ENCODE data around the gene PREX1. TPM values are rescaled to one million over a fixed set of nuclear protein-coding genes. Genes with fewer than 3 reads are reported as not detected.

PREX1 gene
- total and polyA plus RNA-seq, 2 experiments from 2014 or later: 2.4 to 10.3 TPM

DNA sequence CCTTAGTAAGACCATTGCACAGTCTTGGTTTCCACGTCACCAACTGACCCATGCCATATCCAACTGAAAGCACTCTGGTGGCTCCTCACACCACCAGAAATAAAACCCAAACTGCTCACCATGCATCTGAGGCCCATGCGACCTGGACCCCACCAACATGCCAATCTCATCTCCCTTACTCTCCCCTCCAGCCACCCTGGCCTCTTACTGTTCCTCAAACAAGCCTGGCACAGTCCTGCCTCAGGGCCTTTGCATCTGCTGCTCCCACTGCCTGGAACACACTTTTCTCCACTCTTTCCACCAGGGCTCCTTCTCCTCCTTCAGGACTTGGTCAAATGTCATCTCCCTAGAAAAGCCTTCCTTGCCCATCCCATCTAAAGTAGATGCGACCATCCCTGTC is 8.7 kb downstream of the PREX1 start:
- H3K4me1 Mint-ChIP-seq: peaks cover 31% of the 10 kb centered on the region
- H3K36me3 ChIP-seq (ENCODE audit: insufficient read depth): no peaks in the 10 kb centered on the region
- no peak overlapping the region for H3K27ac Mint-ChIP-seq
- no peak overlapping the region for H3K4me3 ChIP-seq
- no peak overlapping the region for H3K4me2 ChIP-seq
- no peaks in the 10 kb centered on the region for H3F3A ChIP-seq (replicated peaks; ENCODE audit: low read depth)
- peaks cover 6% of the 10 kb centered on the region; the same call in 1 of the 2 replicates for H4K20me1 ChIP-seq (replicated peaks; ENCODE audit: insufficient read depth)
- no peaks in the 10 kb centered on the region for H3K79me2 ChIP-seq (replicated peaks; ENCODE audit: insufficient read depth)
- H3K9me2 ChIP-seq (ENCODE audit: insufficient read depth): no peaks in the 10 kb centered on the region
- DNase-seq (ENCODE audit: low spot score): no peak
- H2AFZ ChIP-seq: no peak overlapping the region
- TF ChIP-seq JUNB (IDR thresholded peaks at IDR 0.05; ENCODE audit: unreplicated experiment) (no peak), STAT1 (IDR thresholded peaks at IDR 0.05; ENCODE audit: unreplicated experiment) (no peak), ZNF114 (CRISPR knock-in tag; IDR thresholded peaks at IDR 0.05) (no peak), NANOG (IDR thresholded peaks at IDR 0.05; ENCODE audit: borderline replicate concordance) (no peak), ZNF331 (CRISPR knock-in tag; IDR thresholded peaks at IDR 0.05; ENCODE audit: low read depth) (no peak)
- TF ChIP-seq, protein P1, sequence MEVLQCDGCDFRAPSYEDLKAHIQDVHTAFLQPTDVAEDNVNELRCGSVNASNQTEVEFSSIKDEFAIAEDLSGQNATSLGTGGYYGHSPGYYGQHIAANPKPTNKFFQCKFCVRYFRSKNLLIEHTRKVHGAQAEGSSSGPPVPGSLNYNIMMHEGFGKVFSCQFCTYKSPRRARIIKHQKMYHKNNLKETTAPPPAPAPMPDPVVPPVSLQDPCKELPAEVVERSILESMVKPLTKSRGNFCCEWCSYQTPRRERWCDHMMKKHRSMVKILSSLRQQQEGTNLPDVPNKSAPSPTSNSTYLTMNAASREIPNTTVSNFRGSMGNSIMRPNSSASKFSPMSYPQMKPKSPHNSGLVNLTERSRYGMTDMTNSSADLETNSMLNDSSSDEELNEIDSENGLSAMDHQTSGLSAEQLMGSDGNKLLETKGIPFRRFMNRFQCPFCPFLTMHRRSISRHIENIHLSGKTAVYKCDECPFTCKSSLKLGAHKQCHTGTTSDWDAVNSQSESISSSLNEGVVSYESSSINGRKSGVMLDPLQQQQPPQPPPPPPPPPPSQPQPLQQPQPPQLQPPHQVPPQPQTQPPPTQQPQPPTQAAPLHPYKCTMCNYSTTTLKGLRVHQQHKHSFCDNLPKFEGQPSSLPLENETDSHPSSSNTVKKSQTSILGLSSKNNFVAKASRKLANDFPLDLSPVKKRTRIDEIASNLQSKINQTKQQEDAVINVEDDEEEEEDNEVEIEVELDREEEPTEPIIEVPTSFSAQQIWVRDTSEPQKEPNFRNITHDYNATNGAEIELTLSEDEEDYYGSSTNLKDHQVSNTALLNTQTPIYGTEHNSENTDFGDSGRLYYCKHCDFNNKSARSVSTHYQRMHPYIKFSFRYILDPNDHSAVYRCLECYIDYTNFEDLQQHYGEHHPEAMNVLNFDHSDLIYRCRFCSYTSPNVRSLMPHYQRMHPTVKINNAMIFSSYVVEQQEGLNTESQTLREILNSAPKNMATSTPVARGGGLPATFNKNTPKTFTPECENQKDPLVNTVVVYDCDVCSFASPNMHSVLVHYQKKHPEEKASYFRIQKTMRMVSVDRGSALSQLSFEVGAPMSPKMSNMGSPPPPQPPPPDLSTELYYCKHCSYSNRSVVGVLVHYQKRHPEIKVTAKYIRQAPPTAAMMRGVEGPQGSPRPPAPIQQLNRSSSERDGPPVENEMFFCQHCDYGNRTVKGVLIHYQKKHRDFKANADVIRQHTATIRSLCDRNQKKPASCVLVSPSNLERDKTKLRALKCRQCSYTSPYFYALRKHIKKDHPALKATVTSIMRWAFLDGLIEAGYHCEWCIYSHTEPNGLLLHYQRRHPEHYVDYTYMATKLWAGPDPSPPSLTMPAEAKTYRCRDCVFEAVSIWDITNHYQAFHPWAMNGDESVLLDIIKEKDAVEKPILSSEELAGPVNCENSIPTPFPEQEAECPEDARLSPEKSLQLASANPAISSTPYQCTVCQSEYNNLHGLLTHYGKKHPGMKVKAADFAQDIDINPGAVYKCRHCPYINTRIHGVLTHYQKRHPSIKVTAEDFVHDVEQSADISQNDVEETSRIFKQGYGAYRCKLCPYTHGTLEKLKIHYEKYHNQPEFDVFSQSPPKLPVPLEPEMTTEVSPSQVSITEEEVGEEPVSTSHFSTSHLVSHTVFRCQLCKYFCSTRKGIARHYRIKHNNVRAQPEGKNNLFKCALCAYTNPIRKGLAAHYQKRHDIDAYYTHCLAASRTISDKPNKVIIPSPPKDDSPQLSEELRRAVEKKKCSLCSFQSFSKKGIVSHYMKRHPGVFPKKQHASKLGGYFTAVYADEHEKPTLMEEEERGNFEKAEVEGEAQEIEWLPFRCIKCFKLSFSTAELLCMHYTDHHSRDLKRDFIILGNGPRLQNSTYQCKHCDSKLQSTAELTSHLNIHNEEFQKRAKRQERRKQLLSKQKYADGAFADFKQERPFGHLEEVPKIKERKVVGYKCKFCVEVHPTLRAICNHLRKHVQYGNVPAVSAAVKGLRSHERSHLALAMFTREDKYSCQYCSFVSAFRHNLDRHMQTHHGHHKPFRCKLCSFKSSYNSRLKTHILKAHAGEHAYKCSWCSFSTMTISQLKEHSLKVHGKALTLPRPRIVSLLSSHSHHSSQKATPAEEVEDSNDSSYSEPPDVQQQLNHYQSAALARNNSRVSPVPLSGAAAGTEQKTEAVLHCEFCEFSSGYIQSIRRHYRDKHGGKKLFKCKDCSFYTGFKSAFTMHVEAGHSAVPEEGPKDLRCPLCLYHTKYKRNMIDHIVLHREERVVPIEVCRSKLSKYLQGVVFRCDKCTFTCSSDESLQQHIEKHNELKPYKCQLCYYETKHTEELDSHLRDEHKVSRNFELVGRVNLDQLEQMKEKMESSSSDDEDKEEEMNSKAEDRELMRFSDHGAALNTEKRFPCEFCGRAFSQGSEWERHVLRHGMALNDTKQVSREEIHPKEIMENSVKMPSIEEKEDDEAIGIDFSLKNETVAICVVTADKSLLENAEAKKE (CRISPR knock-in tag; IDR thresholded peaks at IDR 0.05): no peak
- TF ChIP-seq, protein P2, sequence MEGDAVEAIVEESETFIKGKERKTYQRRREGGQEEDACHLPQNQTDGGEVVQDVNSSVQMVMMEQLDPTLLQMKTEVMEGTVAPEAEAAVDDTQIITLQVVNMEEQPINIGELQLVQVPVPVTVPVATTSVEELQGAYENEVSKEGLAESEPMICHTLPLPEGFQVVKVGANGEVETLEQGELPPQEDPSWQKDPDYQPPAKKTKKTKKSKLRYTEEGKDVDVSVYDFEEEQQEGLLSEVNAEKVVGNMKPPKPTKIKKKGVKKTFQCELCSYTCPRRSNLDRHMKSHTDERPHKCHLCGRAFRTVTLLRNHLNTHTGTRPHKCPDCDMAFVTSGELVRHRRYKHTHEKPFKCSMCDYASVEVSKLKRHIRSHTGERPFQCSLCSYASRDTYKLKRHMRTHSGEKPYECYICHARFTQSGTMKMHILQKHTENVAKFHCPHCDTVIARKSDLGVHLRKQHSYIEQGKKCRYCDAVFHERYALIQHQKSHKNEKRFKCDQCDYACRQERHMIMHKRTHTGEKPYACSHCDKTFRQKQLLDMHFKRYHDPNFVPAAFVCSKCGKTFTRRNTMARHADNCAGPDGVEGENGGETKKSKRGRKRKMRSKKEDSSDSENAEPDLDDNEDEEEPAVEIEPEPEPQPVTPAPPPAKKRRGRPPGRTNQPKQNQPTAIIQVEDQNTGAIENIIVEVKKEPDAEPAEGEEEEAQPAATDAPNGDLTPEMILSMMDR (conservative IDR thresholded peaks at IDR 0.05; ENCODE audit: low read depth in 2 of 2): no peak
- TF ChIP-seq, protein P3, sequence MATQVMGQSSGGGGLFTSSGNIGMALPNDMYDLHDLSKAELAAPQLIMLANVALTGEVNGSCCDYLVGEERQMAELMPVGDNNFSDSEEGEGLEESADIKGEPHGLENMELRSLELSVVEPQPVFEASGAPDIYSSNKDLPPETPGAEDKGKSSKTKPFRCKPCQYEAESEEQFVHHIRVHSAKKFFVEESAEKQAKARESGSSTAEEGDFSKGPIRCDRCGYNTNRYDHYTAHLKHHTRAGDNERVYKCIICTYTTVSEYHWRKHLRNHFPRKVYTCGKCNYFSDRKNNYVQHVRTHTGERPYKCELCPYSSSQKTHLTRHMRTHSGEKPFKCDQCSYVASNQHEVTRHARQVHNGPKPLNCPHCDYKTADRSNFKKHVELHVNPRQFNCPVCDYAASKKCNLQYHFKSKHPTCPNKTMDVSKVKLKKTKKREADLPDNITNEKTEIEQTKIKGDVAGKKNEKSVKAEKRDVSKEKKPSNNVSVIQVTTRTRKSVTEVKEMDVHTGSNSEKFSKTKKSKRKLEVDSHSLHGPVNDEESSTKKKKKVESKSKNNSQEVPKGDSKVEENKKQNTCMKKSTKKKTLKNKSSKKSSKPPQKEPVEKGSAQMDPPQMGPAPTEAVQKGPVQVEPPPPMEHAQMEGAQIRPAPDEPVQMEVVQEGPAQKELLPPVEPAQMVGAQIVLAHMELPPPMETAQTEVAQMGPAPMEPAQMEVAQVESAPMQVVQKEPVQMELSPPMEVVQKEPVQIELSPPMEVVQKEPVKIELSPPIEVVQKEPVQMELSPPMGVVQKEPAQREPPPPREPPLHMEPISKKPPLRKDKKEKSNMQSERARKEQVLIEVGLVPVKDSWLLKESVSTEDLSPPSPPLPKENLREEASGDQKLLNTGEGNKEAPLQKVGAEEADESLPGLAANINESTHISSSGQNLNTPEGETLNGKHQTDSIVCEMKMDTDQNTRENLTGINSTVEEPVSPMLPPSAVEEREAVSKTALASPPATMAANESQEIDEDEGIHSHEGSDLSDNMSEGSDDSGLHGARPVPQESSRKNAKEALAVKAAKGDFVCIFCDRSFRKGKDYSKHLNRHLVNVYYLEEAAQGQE (IDR thresholded peaks at IDR 0.05; ENCODE audit: unreplicated experiment): no peak
- H3K4me3 Mint-ChIP-seq: no peak overlapping the region
- H3K27me3 ChIP-seq (ENCODE audit: insufficient read depth): peaks cover 7% of the 10 kb centered on the region; the same call in 1 of the 2 replicates
- peaks cover 8% of the 10 kb centered on the region; the same call in 1 of the 2 replicates for H3K4me1 ChIP-seq (ENCODE audit: insufficient read depth)
- ATAC-seq: no peak
- peaks cover 8% of the 10 kb centered on the region for H3K27me3 Mint-ChIP-seq (ENCODE audit: insufficient read depth, low read depth, poor library complexity)
- no peaks in the 10 kb centered on the region for H3K36me3 Mint-ChIP-seq (ENCODE audit: low read depth)
- H3K9me3 Mint-ChIP-seq: no peaks in the 10 kb centered on the region
- no peak overlapping the region for H3K27ac ChIP-seq (ENCODE audit: low read depth)
